Osteoblast (primary cell): ENCODE data around the gene PSMA6. TPM values are rescaled to one million over a fixed set of nuclear protein-coding genes. Genes with fewer than 3 reads are reported as not detected.

Experiments
- DNase-seq: peaks from one replicate; pipeline ENCODE4 v3.0.0; 2011; ENCODE audit warnings: low spot score, mixed read lengths; ENCODE audit not compliant: insufficient read length; ENCODE audit errors: missing footprints
- H2AFZ ChIP-seq: 2 replicates; pipeline ENCODE4 v1.6.0; 2011; ENCODE audit warnings: mild to moderate bottlenecking, low read length
- H3K27ac ChIP-seq: 2 replicates; pipeline ENCODE4 v1.5.1; 2011; ENCODE audit warnings: mild to moderate bottlenecking, low read depth, low read length, moderate library complexity
- H3K27me3 ChIP-seq: 2 replicates; pipeline ENCODE4 v1.6.0; 2012; ENCODE audit warnings: mild to moderate bottlenecking, control low read depth, inconsistent platforms, low read length, moderate library complexity; ENCODE audit not compliant: insufficient read depth
- H3K36me3 ChIP-seq: 2 replicates; pipeline ENCODE4 v1.5.1; 2011; ENCODE audit warnings: mild to moderate bottlenecking, low read length, control low read depth, moderate library complexity; ENCODE audit not compliant: insufficient read depth
- H3K4me1 ChIP-seq: 2 replicates; pipeline ENCODE4 v1.5.1; 2011; ENCODE audit warnings: mild to moderate bottlenecking, low read length, control low read depth, moderate library complexity; ENCODE audit not compliant: insufficient read depth
- H3K4me2 ChIP-seq: 2 replicates; pipeline ENCODE4 v1.6.0; 2011; ENCODE audit warnings: mild to moderate bottlenecking, low read length; ENCODE audit not compliant: insufficient read depth
- H3K4me3 ChIP-seq: fragments of 200-600 bp; sonication (generic); 3 replicates; pipeline ENCODE4 v1.5.1; 2012; ENCODE audit warnings: mild to moderate bottlenecking, low read length, inconsistent platforms; ENCODE audit not compliant: insufficient read depth
- H3K79me2 ChIP-seq: 2 replicates; pipeline ENCODE4 v1.6.0; 2012; ENCODE audit warnings: mild to moderate bottlenecking, low read length, control low read depth, inconsistent platforms; ENCODE audit not compliant: insufficient read depth
- H3K9me3 ChIP-seq: 2 replicates; pipeline ENCODE4 v1.5.1; 2011; ENCODE audit warnings: low read depth, low read length, control low read depth
- H4K20me1 ChIP-seq: 2 replicates; pipeline ENCODE4 v1.6.0; 2012; ENCODE audit warnings: mild to moderate bottlenecking, low read length, control low read depth; ENCODE audit not compliant: insufficient read depth
- CTCF ChIP-seq: IDR thresholded peaks from 2 replicates; pipeline ENCODE4 v1.5.1; 2011; ENCODE audit warnings: mild to moderate bottlenecking, low read depth, low read length, moderate library complexity; ENCODE audit errors: extremely low read depth
- total RNA-seq: library from RNA; depleted of rRNA; stranded (reverse); fragments of >200 nt; gene quantifications from 2 replicates; pipeline ENCODE4 v1.2.3, GENCODE V29; 2012

PSMA6 gene
- total RNA-seq, 1 donor: 170 TPM

- no peak for TF ChIP-seq CTCF
- Histone ChIP-seq H3K9me3 (no peaks in the 10 kb centered on the region), H3K36me3 (no peaks in the 10 kb centered on the region), H3K4me2 (no peak overlapping the region), H4K20me1 (no peaks in the 10 kb centered on the region), H3K27ac (no peak overlapping the region), H3K79me2 (no peaks in the 10 kb centered on the region), H3K4me3 (no peak overlapping the region), H2AFZ (peak overlapping the region; percentile 15), H3K4me1 (peaks cover 14% of the 10 kb centered on the region), H3K27me3 (no peaks in the 10 kb centered on the region)
- DNase-seq: no peak
Measured at GRCh38 chr14:35331605-35332516, 39.7 kb downstream of the PSMA6 start.

- Histone ChIP-seq H3K4me2 (no peak overlapping the region), H3K4me1 (peaks cover 22% of the 10 kb centered on the region), H3K79me2 (no peaks in the 10 kb centered on the region), H3K4me3 (no peak overlapping the region), H3K27ac (no peak overlapping the region), H3K27me3 (no peaks in the 10 kb centered on the region), H3K36me3 (no peaks in the 10 kb centered on the region), H4K20me1 (no peaks in the 10 kb centered on the region), H3K9me3 (no peaks in the 10 kb centered on the region), H2AFZ (peak overlapping the region; percentile 64)
- DNase-seq: no peak
- TF ChIP-seq CTCF: no peak
Measured at GRCh38 chr14:35332517-35333263, 40.5 kb downstream of the PSMA6 start.

GRCh38 chr14:35333264-35333730 lies 41.1 kb downstream of the PSMA6 start:
- Histone ChIP-seq H3K27ac (no peak overlapping the region), H3K4me3 (no peak overlapping the region), H3K79me2 (no peaks in the 10 kb centered on the region), H3K4me1 (peaks cover 24% of the 10 kb centered on the region), H3K4me2 (no peak overlapping the region), H3K36me3 (no peaks in the 10 kb centered on the region), H3K27me3 (no peaks in the 10 kb centered on the region), H4K20me1 (no peaks in the 10 kb centered on the region), H2AFZ (peak overlapping the region; percentile 64), H3K9me3 (no peaks in the 10 kb centered on the region)
- no peak for TF ChIP-seq CTCF
- DNase-seq: no peak
